Gastrocnemius medialis (tissue), 4 donors: ENCODE data around the gene ERCC8.

Experiments used
- POLR2A ChIP-seq, 2 donors: fragments of 450-650 bp; IDR thresholded peaks; one replicate each; pipeline ENCODE4 v1.6.1; 2017; ENCODE audit warnings: antibody characterized with exemption in 2 of 2, mild to moderate bottlenecking in 2 of 2, moderate library complexity in 2 of 2
- TF ChIP-seq, protein P1 (sequence below), 5 experiments: fragments of 450-650 bp in 3 of 5; fragments of 200-600 bp in 2 of 5; sonication (generic) in 2 of 5; IDR thresholded peaks in 4 of 5; conservative IDR thresholded peaks in 1 of 5; 1 replicate in 4 of 5; 2 replicates in 1 of 5; pipeline ENCODE4 v1.5.1; 2016 to 2019; ENCODE audit warnings: antibody characterized with exemption in 5 of 5, mild to moderate bottlenecking in 3 of 5, moderate library complexity in 3 of 5

DNA sequence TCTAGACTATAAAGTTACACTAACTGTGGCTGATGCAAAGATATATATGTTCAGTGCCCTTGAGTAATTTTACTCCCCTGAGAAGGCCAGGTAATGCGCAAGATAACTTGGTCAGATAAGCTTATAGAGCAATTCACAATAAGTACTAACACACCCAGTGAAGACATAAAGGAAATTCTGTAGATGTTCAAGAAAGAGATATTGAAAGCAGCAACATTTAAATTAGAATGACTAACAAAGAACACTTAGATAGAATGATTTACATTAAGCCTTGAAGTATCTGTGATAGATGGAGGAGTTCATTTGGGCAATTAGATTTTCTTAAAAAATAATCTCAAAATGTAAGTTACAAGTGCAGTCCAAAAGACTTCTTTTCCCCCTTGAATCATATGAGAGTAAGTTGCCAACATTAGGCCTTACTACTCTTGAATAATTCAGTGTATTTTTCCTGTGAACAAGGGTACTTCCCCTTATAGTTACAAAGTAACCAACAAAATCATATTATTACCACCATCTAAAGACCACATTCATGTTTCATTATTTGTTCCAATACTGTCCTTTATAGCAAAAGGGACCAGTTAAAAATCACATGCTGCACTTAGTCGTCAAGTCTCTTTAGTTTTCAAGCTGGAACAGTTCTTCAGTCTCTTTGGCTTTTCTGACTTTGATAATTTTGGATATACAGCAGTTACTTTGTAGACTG lies 56.4 kb downstream of the ERCC8 start:
- TF ChIP-seq, protein P1, sequence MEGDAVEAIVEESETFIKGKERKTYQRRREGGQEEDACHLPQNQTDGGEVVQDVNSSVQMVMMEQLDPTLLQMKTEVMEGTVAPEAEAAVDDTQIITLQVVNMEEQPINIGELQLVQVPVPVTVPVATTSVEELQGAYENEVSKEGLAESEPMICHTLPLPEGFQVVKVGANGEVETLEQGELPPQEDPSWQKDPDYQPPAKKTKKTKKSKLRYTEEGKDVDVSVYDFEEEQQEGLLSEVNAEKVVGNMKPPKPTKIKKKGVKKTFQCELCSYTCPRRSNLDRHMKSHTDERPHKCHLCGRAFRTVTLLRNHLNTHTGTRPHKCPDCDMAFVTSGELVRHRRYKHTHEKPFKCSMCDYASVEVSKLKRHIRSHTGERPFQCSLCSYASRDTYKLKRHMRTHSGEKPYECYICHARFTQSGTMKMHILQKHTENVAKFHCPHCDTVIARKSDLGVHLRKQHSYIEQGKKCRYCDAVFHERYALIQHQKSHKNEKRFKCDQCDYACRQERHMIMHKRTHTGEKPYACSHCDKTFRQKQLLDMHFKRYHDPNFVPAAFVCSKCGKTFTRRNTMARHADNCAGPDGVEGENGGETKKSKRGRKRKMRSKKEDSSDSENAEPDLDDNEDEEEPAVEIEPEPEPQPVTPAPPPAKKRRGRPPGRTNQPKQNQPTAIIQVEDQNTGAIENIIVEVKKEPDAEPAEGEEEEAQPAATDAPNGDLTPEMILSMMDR (IDR thresholded peaks at IDR 0.05 in 4 of 5, conservative IDR thresholded peaks at IDR 0.05 in 1 of 5): no peak
- TF ChIP-seq POLR2A (IDR thresholded peaks at IDR 0.05): no peak
